Stimulated activated CD4-positive, alpha-beta T cell treated with anti-CD3 and anti-CD28 coated beads, Interleukin-15, amount 100 ng/mL, for 48 hours (primary cell): ENCODE results near the gene PPP1R26.
"Not testable (repeated sequence)": the region's sequence is repeated elsewhere in the genome, so short reads cannot be mapped to it uniquely, and the experiment has no call there.

Experiments
- DNase-seq, 2 donors: peaks; one replicate each; pipeline ENCODE4 v3.0.0-alpha.2; 2020; ENCODE audit warnings: low read depth in 2 of 2

The PPP1R26 gene

GRCh38 chr9:135522931-135523330 lies 43.3 kb downstream of the PPP1R26 start:
- DNase-seq: no peak

GRCh38 chr9:135523521-135524129 lies 44.0 kb downstream of the PPP1R26 start:
- no peak for DNase-seq

- no peak for DNase-seq
Observed at GRCh38 chr9:135524130-135524861, 44.7 kb downstream of the PPP1R26 start.

- DNase-seq: no peak
Observed at GRCh38 chr9:135525241-135526088, 45.9 kb downstream of the PPP1R26 start.

GRCh38 chr9:135526089-135526729 lies 46.6 kb downstream of the PPP1R26 start:
- no peak for DNase-seq

- DNase-seq: no peak
Observed at GRCh38 chr9:135526730-135527571, 47.4 kb downstream of the PPP1R26 start.

GRCh38 chr9:135528842-135529435 lies 49.4 kb downstream of the PPP1R26 start:
- DNase-seq: not testable (repeated sequence)

- DNase-seq: no peak
Observed at GRCh38 chr9:135530146-135530545, 50.6 kb downstream of the PPP1R26 start.

- no peak for DNase-seq
Observed at GRCh38 chr9:135531096-135531495, 51.5 kb downstream of the PPP1R26 start.

- no peak for DNase-seq
Observed at GRCh38 chr9:135533113-135533512, 53.5 kb downstream of the PPP1R26 start.

- no peak for DNase-seq
Observed at GRCh38 chr9:135533674-135534073, 54.1 kb downstream of the PPP1R26 start.

GRCh38 chr9:135534192-135534711 lies 54.7 kb downstream of the PPP1R26 start:
- not testable (repeated sequence) for DNase-seq

GRCh38 chr9:135534826-135535225 lies 55.2 kb downstream of the PPP1R26 start:
- not testable (repeated sequence) for DNase-seq

GRCh38 chr9:135535631-135536030 lies 56.0 kb downstream of the PPP1R26 start:
- DNase-seq: not testable (repeated sequence)

- DNase-seq: no peak
Observed at GRCh38 chr9:135536216-135536615, 56.6 kb downstream of the PPP1R26 start.
